GM23338 (cell line): Measurements from ENCODE around the gene VTA1.

Experiments
- CREB1 ChIP-seq: fragments of 250-450 bp; sonication (Bioruptor Pico); IDR thresholded peaks from 2 replicates; pipeline ENCODE4 v1.5.0; 2020; ENCODE audit warnings: low read depth, mild to moderate bottlenecking, moderate library complexity
- ETS1 ChIP-seq: IDR thresholded peaks from 2 replicates; pipeline ENCODE4 v1.6.1; 2016; ENCODE audit warnings: antibody characterized with exemption
- EZH2 ChIP-seq: fragments of 200-600 bp; sonication (generic); IDR thresholded peaks from one replicate; pipeline ENCODE4 v1.8.0; 2017; ENCODE audit warnings: antibody characterized with exemption, mild to moderate bottlenecking, low read depth; ENCODE audit not compliant: unreplicated experiment
- EZH2phosphoT487 ChIP-seq: fragments of 200-600 bp; sonication (generic); IDR thresholded peaks from one replicate; pipeline ENCODE4 v1.8.1; 2018; ENCODE audit warnings: antibody characterized with exemption; ENCODE audit not compliant: unreplicated experiment
- JUNB ChIP-seq: IDR thresholded peaks from one replicate; pipeline ENCODE4 v1.6.1; 2016; ENCODE audit warnings: antibody characterized with exemption; ENCODE audit not compliant: unreplicated experiment
- NANOG ChIP-seq: IDR thresholded peaks from 2 replicates; pipeline ENCODE4 v1.6.1; 2016; ENCODE audit warnings: antibody characterized with exemption, borderline replicate concordance
- POLR2AphosphoS5 ChIP-seq: IDR thresholded peaks from 2 replicates; pipeline ENCODE4 v1.6.1; 2016; ENCODE audit warnings: antibody characterized with exemption, low read depth
- REST ChIP-seq: IDR thresholded peaks from one replicate; pipeline ENCODE4 v1.6.1; 2018; ENCODE audit warnings: antibody characterized with exemption; ENCODE audit not compliant: unreplicated experiment
- ZNF114 ChIP-seq: fragments of 250-450 bp; sonication (Bioruptor Pico); IDR thresholded peaks from 2 replicates; pipeline ENCODE4 v1.5.0; 2020; ENCODE audit warnings: mild to moderate bottlenecking, moderate library complexity
- ZNF331 ChIP-seq: fragments of 250-450 bp; sonication (Bioruptor Pico); IDR thresholded peaks from 2 replicates; pipeline ENCODE4 v1.5.0; 2020; ENCODE audit warnings: low read depth, mild to moderate bottlenecking, moderate library complexity
- ZNF462 ChIP-seq: fragments of 250-450 bp; sonication (Bioruptor Pico); IDR thresholded peaks from 2 replicates; pipeline ENCODE4 v1.5.0; 2020; ENCODE audit warnings: mild to moderate bottlenecking, moderate library complexity
- TF ChIP-seq, protein P1 (sequence below), 2 experiments: fragments of 200-600 bp in 1 of 2; sonication (generic) in 1 of 2; conservative IDR thresholded peaks; 2 replicates each; pipeline versions ENCODE4 v1.5.1 to v1.6.1; 2016 to 2017; ENCODE audit warnings: antibody characterized with exemption in 2 of 2, low read depth in 2 of 2, mild to moderate bottlenecking in 2 of 2, moderate library complexity in 1 of 2

GRCh38 chr6:142187209-142187608 lies 40.1 kb downstream of the VTA1 start:
- TF ChIP-seq EZH2 (no peak), POLR2AphosphoS5 (no peak), ZNF114 (CRISPR knock-in tag) (no peak), EZH2phosphoT487 (no peak), ZNF462 (CRISPR knock-in tag) (no peak), REST (no peak), ETS1 (no peak), JUNB (no peak), NANOG (no peak), CREB1 (CRISPR knock-in tag) (no peak), ZNF331 (CRISPR knock-in tag) (no peak)
- TF ChIP-seq, protein P1, sequence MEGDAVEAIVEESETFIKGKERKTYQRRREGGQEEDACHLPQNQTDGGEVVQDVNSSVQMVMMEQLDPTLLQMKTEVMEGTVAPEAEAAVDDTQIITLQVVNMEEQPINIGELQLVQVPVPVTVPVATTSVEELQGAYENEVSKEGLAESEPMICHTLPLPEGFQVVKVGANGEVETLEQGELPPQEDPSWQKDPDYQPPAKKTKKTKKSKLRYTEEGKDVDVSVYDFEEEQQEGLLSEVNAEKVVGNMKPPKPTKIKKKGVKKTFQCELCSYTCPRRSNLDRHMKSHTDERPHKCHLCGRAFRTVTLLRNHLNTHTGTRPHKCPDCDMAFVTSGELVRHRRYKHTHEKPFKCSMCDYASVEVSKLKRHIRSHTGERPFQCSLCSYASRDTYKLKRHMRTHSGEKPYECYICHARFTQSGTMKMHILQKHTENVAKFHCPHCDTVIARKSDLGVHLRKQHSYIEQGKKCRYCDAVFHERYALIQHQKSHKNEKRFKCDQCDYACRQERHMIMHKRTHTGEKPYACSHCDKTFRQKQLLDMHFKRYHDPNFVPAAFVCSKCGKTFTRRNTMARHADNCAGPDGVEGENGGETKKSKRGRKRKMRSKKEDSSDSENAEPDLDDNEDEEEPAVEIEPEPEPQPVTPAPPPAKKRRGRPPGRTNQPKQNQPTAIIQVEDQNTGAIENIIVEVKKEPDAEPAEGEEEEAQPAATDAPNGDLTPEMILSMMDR (conservative IDR thresholded peaks at IDR 0.05; ENCODE audit: low read depth in 2 of 2), result no peak
